Activated naive CD4-positive, alpha-beta T cell treated with Interleukin-2 at 50 U/mL for 16 hours (primary cell): ENCODE data around the gene MORF4L2.
A peak's percentile ranks its signal among the peaks of the same experiment; 100 is the strongest.

Source experiments
- DNase-seq: peaks from one replicate; pipeline ENCODE4 v3.0.0-alpha.2; 2020

Gene MORF4L2

GRCh38 chrX:103686199-103687072, at the start of gene MORF4L2:
Gene MORF4L2, minus strand, starts transcription at chrX:103686699. Its CDS starts 9,672 bp downstream, at chrX:103677027.
- DNase-seq, result peak; percentile 87

- DNase-seq, result no peak
These were observed 47.7 kb upstream of the MORF4L2 start for GRCh38 chrX:103734125-103734760.

GRCh38 chrX:103733017-103733416, 46.5 kb upstream of the MORF4L2 start:
- DNase-seq, result no peak

GRCh38 chrX:103730796-103731493, 44.4 kb upstream of the MORF4L2 start:
- no peak for DNase-seq

- no peak for DNase-seq
These were observed 43.8 kb upstream of the MORF4L2 start for GRCh38 chrX:103730147-103730795.

- no peak for DNase-seq
These were observed 42.5 kb upstream of the MORF4L2 start for GRCh38 chrX:103729015-103729414.

- DNase-seq, result no peak
These were observed 40.6 kb upstream of the MORF4L2 start for GRCh38 chrX:103727115-103727514.

- no peak for DNase-seq
These were observed 40.0 kb upstream of the MORF4L2 start for GRCh38 chrX:103726477-103726876.

- no peak for DNase-seq
These were observed 36.0 kb upstream of the MORF4L2 start for GRCh38 chrX:103722505-103722904.

GRCh38 chrX:103718120-103718519, 31.6 kb upstream of the MORF4L2 start:
- no peak for DNase-seq

GRCh38 chrX:103716962-103717361, 30.5 kb upstream of the MORF4L2 start:
- no peak for DNase-seq

- DNase-seq, result no peak
These were observed 24.1 kb upstream of the MORF4L2 start, which contains the start of gene TMEM31 for GRCh38 chrX:103710609-103711008. Gene TMEM31, plus strand, starts transcription at chrX:103710909. Its CDS starts 1,350 bp downstream, at chrX:103712259.

- no peak for DNase-seq
These were observed 18.4 kb upstream of the MORF4L2 start for GRCh38 chrX:103704863-103705262.

GRCh38 chrX:103699243-103699642, 12.7 kb upstream of the MORF4L2 start:
- no peak for DNase-seq

GRCh38 chrX:103697687-103698086, 11.2 kb upstream of the MORF4L2 start:
- no peak for DNase-seq

GRCh38 chrX:103691059-103691458, 4.6 kb upstream of the MORF4L2 start:
- DNase-seq, result no peak

GRCh38 chrX:103688946-103689345, 2.4 kb upstream of the MORF4L2 start:
- DNase-seq, result no peak

GRCh38 chrX:103687696-103688201, 1.2 kb upstream of the MORF4L2 start:
- peak; percentile 42 for DNase-seq

GRCh38 chrX:103687073-103687695, 685 bp upstream of the MORF4L2 start:
- peak; percentile 88 for DNase-seq

- no peak for DNase-seq
These were observed 1.1 kb downstream of the MORF4L2 start for GRCh38 chrX:103685396-103685795.

GRCh38 chrX:103681443-103681842, 5.1 kb downstream of the MORF4L2 start:
- DNase-seq, result no peak
